GM19099 (cell line): Measurements from ENCODE around the gene PIGT.

Experiments
- POLR2A ChIP-seq: IDR thresholded peaks from 3 replicates; pipeline ENCODE4 v1.6.1; 2011; ENCODE audit warnings: low read depth; ENCODE audit not compliant: insufficient read length; ENCODE audit errors: extremely low read depth

Gene PIGT

DNA sequence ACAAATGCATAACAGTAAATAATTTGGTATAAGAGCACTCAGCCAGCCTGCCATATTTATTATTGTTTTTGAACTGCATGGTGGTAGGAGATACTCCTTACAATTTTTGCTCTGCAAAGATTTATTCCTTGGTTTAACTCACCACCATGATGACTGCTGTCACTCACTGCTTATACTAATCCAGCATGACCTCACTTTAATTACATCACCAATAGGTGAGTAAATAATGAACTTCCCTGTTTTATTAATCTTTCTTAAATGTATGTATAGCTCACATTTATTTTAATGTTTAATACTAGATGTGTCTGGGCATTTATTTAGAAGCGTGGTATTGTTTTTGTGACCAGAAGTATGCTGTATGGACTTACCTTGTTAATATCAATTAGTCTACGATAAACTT lies 25.0 kb upstream of the PIGT start:
- TF ChIP-seq POLR2A: no peak

DNA sequence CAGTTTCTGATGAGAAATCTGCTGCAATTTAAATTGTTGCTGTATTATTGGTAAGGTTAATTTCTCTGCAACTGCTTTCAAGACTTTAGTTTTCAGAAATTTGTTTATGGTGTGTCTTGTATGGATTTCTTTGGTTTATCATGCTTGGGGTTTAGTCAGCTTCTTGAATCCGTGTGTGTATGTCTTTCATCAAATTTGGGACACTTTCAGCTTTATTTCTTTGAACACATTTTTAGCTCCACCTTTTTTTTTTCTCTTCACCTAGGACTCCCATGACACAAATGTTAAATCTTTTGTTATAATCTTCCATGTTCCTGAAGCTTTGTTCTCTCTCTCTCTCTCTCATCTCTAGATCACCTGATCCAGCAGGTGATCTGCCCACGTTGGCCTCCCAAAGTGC lies 24.4 kb upstream of the PIGT start:
- no peak for TF ChIP-seq POLR2A

DNA sequence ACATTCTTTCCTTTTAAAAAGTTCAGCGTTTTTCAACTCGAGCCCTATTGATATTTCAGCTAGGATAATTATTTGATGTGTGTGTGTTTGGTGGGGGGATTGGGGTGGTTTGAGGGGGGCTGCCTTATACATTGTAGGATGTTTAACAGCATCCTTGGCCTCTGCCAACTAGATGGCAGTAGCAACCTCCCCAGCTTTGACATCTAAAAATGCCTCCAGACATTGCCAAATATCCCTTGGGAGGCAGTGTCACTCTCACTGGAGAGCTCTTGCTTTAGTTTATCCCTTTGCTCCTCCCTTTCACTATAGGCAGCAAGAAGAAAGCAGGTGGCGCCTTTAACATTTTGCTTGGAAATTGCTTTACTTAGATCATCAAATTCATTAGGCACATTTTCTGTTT lies 23.2 kb upstream of the PIGT start:
- TF ChIP-seq POLR2A: no peak

DNA sequence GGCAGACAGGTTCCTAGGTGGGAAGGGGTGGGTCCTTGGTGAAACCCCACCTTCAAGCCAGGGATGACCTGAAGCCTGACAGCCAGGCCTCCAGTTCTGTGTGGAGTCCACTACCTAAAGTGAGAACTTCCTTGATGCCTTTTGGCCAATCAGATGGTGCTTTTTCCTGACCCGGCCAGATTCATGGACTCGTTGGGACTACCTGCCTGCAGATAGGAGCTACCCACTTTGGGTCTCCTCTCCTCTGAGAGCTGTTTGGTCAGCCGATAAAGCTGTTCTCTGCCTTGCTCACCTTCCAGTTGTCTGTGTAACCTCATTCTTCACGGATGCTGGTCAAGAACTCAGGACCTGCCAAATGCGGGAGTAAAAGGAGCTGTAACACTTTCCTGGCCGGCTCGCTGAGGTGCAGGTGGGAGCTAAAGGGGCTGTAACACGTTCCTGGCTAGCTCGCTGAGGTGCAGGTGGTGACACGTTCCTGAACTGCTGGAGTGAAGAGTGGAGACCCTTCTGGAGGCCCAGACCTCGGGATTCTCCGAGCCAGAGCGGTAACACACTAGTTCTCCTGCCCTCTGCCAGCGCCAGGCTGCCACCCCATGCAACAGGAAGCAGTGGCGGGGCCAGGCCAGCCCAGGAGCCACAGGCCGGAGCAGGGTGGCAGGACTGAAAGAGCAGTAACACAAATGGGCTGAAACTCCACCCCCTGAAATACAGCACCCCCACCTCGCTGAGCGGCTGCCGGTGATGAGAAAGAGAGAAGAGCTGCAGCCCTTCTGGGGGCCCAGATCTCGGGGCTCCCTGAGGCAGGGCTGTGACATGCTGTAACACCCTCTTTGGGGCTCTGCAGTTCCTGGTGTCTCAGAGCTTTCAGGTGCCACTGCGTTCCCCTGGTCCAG lies 21.5 kb upstream of the PIGT start:
- no peak for TF ChIP-seq POLR2A

DNA sequence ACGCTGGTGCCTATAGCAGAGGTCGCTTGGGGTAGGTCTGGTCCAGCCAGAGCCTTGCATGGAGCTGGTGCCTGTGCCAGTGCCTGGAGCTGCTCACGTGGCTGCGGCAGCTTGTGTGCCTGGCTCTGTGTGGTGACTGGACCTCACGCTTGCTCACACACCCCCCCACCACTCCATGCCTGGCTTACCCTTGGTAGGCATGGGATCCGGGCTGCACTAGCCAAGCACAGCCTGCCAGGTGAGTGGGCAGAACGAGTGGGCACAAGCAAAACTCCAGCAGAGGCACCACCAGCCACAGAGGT lies 20.9 kb upstream of the PIGT start:
- TF ChIP-seq POLR2A: no peak

DNA sequence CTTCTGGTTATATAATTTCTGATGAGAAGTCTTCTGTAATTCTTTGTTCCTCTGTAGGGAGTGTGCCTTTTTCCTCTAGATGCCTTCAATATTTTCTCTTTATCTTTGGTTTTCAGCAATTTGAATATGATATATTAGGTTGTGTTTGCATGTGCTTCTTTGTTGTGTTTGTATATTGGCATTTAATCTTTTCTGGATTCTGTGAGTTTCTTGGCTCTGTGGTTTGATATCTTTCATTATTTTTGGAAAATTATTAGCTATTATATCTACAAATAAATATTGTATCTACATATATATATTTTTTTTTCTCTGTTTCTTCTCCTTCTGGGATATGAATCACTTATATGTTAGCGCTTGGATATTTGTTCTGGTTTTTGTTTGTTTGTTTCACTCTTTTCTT lies 16.9 kb upstream of the PIGT start:
- TF ChIP-seq POLR2A: no peak

DNA sequence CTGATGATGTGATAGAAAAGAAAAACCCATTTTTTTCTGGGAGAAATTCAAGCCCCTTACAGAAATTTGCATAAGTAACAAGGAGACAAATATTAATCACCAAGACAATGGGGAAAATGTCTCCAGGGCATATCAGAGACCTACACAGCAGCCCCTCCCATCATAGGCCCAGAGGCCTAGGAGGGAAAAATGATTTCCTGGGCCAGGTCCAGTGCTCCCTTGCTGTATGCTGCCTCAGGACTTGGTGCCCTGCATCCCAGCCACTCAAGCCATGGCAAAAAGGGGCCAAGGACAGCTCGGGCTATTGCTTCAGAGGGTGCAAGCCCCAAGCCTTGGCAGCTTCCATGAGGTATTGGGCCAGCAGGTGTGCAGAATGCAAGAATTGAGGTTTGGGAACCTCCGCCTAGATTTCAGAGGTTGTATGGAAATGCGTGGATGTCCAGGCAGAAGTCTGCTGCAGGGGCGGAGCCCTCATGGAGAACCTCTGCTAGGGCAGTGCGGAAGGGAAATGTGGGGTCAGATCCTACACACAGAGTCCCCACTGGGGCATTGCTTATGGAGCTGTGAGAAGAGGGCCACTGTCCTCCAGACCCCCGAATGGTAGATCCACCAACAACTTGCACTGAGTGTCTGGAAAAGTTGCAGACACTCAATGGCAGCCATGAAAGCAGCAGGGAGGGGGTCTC lies 15.5 kb upstream of the PIGT start:
- no peak for TF ChIP-seq POLR2A

DNA sequence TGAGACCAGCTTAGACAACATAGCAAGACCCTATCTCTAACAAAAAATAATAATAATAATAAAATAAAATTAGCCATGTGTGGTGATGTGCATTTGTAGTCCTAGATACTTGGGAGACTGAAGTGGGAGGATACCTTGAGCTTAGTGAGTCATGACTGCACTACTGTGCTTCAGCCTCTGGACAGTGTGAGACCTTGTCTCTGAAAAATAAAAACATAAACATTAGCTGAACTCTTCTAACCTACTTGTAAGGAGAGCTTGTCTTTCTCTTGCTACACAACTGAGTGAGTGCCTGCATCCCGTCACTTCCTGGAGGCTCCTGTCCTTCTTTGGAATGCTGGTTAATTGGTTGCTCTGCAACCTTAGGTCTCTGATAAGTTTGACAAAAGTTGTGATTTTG lies 13.0 kb upstream of the PIGT start:
- TF ChIP-seq POLR2A: no peak

DNA sequence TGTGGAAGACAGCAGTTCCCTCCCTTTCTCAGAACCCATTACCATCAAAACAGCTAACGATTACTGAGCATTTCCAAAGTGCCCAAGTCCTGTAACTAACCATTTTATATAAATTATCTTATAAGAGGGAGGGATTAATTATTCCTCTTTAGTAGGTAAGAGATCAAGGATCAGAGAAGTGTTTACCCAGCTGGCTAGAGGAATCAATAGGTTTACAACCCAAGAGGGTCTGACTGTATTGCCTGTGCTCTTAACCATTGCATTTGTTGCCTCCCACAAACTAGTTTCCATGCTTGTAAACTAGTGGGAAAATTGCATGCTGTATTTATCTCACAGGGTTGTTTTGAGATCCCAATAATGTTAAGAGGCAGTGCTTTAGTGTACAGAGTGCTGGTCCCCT lies 11.5 kb upstream of the PIGT start:
- no peak for TF ChIP-seq POLR2A

DNA sequence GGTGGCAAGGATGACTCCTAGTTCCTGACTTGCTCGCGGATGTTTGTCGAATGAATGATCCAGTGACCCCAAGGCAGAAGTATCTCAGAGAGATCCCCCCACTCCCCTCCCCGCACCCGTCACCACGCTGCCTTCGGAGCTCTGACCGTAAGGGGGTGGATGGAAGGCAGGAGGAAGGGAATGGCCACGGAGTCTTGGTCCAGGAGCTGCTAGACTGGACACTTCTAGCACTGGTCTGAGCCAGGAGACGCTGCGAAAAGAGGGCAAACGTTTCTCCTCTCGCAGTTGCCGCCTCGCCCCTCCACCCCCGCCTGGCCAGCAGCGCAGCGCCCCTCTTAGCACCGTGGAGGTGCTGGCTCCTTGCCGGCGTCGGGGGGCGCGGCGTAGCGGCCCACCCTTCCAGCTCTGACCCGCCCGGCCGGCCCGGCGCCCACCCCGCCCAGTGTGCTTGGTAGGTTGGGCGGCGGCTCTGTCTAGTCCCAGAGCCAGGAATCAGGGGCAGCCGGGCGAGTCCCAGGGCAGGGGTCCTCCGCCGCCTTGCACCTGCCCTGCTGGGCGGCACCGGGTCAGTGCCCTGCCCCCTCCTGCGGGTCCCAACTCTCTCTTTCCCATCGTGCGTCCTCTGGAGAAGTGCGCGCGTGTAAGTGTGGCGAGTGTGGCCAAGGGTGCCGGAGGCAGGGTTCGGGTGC lies 10.2 kb upstream of the PIGT start:
- TF ChIP-seq POLR2A: no peak

DNA sequence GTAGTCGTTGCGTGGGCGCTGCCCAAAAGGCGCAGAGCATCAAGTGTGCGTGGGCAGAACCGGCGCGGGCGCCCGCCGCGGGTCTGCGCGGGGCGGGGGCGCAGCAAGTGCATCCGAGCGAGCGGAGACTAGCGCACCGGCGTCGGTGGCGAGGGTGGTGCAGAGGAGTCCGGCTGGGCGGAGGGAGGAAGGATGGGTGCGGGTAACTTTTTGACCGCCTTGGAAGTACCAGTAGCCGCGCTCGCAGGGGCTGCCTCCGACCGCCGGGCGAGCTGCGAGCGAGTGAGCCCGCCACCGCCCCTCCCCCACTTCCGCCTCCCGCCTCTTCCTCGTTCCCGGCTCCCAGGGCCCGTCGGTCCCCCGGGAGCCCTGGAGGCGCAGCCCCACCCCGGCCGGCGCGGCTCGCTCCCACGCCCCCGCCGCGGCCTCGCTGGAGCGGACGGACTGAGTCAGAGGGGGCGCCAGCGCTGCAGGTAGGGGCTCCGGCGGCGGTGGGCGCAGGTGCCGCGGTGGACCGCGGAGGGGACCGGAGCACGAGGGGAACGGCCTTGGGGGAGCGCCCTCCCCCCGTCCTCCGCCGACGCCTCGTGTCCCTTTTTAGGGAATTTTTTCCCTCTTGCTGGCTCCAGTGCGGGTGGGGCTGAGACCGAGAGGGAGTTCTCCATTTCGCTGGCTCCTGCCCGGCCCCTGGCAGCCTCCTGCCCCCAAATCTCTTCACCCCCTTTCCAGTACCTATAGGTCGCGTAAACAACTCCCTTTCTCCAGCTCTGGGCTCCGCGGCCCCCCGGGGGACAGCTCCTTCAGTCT lies 9.5 kb upstream of the PIGT start:
- no peak for TF ChIP-seq POLR2A

DNA sequence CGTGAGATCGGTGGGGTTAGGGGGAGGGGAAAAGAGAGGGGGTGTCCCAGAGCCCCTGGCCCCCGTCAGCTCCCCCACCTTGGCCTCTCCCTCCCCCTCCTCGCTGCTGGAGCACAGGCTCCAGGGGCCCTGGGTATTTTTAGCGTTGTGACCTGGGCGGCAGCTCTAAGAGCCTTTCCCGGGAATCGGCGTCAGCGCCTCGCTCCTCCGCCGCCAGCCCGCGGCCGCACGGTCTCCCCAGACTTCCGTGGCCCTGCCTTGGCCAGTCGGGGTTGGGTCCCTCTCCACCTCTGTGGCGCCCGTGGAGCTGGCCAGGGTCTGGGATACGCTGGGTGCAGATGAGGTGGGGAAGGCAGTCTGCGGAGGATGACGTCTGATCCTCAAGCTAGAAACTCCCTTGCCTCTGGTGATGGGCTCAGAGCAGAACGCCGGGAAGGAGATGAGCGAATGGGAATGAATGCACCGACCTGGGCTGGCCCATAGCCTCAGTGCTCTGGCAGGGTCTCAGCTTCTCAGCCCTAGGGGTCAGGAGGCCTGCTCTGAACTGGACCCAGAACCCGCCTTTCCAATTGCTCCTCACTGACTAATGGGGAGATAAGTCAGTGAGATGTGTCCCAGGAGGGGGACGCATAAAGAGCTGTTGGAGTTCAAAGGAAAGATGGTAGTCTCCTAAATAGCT lies 8.7 kb upstream of the PIGT start:
- no peak for TF ChIP-seq POLR2A

DNA sequence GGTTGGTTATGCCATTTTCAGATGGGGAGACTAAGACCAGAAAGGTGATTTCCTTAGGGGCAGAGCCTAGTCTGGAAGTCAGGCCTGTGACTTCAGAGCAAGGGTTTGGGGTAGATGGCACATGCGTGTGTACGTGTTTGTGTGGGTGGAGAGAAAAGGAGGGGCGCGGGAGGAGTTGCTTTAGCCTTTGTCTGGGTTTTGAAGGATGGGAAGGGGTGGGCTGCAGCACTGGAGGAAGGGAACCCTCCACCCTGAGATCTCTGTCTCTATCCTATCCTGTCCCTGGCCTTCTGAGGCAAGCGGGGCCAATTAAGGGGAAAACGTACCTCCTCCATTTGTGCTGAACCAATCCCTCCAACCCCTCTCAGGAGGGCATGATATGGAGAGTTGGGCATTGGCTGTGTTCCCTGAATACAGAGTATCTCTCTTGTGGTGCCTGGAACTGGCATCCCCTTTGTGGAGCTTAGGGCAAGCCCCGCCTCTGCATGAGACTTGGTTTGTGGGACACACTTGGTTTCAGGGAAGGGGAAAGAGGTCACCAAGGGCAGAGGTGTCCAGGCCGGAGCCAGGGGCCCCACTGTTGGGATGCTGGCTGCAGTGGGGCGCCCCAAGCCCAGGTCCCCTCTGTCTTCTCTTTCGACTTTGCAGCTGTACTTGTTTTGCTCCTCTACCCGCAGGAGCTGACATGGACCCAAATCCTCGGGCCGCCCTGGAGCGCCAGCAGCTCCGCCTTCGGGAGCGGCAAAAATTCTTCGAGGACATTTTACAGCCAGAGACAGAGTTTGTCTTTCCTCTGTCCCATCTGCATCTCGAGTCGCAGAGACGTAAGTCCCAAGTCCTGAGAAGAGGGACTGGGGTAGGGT lies 7.9 kb upstream of the PIGT start, which contains the start of gene DBNDD2:
Gene DBNDD2 (plus strand): TSS at position 507 of the 863 bp plus-strand sequence. CDS start 179 bp downstream, at position 686.
- no peak for TF ChIP-seq POLR2A

DNA sequence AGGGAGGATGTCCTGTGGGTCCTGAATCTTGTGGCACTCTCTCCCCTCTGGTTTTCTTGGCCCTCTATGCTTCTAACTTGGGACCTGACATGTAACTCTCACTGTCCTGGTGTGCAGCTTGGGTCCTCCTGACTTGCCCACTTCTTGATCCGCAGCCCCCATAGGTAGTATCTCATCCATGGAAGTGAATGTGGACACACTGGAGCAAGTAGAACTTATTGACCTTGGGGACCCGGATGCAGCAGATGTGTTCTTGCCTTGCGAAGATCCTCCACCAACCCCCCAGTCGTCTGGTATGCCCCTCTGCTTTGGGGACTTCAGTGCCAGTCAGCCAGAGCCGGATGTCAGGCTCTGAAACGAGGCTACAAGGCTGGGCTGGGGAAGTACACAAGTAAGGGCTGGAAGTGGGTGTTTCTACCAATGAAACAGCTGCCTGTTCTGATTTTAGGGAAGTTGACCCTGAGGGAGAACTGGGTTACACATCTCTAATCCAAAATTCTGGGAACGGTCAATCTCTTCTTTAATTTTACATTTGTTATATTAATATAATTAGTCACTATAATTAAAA lies 7.2 kb upstream of the PIGT start:
- no peak for TF ChIP-seq POLR2A
